ENCODE results near the gene ANKRD36C.
"Not testable (repeated sequence)": the region's sequence is repeated elsewhere in the genome, so short reads cannot be mapped to it uniquely, and the experiment has no call there.

Gene ANKRD36C

GRCh38 chr2:95796249-95797099, 195.2 kb downstream of the ANKRD36C start:
- DNase-seq, result not testable (repeated sequence)

DNA sequence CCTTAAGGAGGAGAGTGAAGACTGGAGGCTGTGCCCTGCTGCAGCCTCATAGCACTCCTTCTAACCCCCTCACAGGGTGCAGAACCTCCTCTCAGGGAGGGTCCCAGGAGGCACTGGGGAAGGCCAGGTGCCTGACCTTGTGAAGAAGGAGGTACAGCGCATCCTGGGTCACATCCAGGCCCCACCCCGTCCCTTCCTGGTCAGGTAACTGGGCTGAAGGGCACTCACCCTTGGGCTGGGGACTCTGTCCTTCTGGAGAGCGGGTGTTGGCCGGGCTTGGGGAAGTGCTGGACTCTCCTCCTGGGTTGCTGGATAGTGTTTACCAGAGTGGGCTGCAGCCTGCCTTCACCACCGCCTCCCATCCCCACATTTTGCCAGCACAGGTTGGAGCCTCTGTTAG, 197.7 kb downstream of the ANKRD36C start:
- DNase-seq, result not testable (repeated sequence)

GRCh38 chr2:95790180-95790579, 201.4 kb downstream of the ANKRD36C start:
- DNase-seq, result not testable (repeated sequence)

DNA sequence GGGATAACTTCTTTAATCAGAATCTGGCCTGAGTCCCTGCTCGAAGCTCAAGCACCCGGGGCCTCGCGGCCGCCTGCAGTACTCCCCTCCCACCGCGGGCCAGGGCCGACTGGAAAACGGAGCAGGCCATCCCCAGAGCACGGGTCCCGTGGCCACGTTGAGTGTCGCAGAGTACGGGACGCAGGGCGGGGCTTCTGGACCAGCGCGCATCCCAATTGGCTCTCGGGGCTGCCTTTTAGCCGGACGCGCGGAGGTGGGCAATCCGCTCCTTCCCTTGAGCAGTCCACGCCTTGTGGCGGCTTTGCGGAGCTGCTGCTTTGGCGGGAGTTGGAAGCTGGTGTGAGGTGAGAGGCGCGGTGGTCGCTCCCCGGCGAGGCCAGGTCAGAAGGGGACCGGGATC, 202.2 kb downstream of the ANKRD36C start:
- DNase-seq, result not testable (repeated sequence)

DNA sequence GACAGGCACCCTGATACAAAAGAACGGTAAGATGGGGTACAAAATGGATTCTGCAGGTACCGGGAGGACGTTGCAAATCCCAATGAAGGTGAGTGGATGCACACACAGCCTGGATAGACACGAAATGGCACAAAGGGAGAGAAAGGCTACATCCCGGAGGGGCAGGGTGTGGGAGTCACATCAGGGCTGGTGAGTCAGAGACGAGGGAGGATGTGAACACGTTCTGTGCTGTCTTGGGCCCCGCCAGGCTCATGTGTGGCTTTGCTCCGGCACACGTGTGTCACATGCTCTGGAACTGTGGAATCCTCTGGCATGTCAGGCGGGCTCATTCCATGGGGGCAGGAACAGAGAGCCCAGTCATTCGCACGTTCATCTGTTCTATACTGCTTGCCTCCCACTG, 203.0 kb downstream of the ANKRD36C start:
- not testable (repeated sequence) for DNase-seq

Measured in hematopoietic multipotent progenitor cell treated with erythropoietin and hydrocortisone succinate and interleukin-3 and kit ligand, for 4 days (in vitro differentiated cells).